GM18870 (cell line): ENCODE results near the gene NID1.
"Not testable (repeated sequence)": the region's sequence is repeated elsewhere in the genome, so short reads cannot be mapped to it uniquely, and the experiment has no call there.

Source experiments
- ATAC-seq: cut with Tn5 transposase; IDR thresholded peaks from one replicate; pipeline ENCODE4 v1.9.1; 2021; ENCODE audit warnings: moderate library complexity; ENCODE audit not compliant: unreplicated experiment

NID1 gene

GRCh38 chr1:236033336-236033735, 31.6 kb downstream of the NID1 start:
- ATAC-seq: no peak

- ATAC-seq: no peak
Observed at GRCh38 chr1:236030534-236030933, 34.4 kb downstream of the NID1 start.

- no peak for ATAC-seq
Observed at GRCh38 chr1:236029428-236029940, 35.4 kb downstream of the NID1 start.

GRCh38 chr1:236027104-236027503, 37.8 kb downstream of the NID1 start:
- ATAC-seq: no peak

GRCh38 chr1:236025836-236026235, 39.1 kb downstream of the NID1 start:
- ATAC-seq: no peak

GRCh38 chr1:236024641-236025040, 40.2 kb downstream of the NID1 start:
- ATAC-seq: no peak

- ATAC-seq: no peak
Observed at GRCh38 chr1:236023926-236024565, 40.8 kb downstream of the NID1 start.

- ATAC-seq: no peak
Observed at GRCh38 chr1:236021424-236022135, 43.3 kb downstream of the NID1 start.

- no peak for ATAC-seq
Observed at GRCh38 chr1:236020359-236021219, 44.3 kb downstream of the NID1 start.

GRCh38 chr1:236018885-236019453, 45.9 kb downstream of the NID1 start:
- ATAC-seq: no peak

GRCh38 chr1:236016782-236017400, 48.0 kb downstream of the NID1 start:
- ATAC-seq: no peak

- no peak for ATAC-seq
Observed at GRCh38 chr1:236016083-236016482, 48.8 kb downstream of the NID1 start.

- no peak for ATAC-seq
Observed at GRCh38 chr1:236015539-236015938, 49.4 kb downstream of the NID1 start.

GRCh38 chr1:236013330-236013729, 51.6 kb downstream of the NID1 start:
- no peak for ATAC-seq

- ATAC-seq: no peak
Observed at GRCh38 chr1:236011641-236012040, 53.2 kb downstream of the NID1 start.

- no peak for ATAC-seq
Observed at GRCh38 chr1:236010443-236010842, 54.4 kb downstream of the NID1 start.

GRCh38 chr1:236009857-236010256, 55.0 kb downstream of the NID1 start:
- no peak for ATAC-seq

GRCh38 chr1:236009191-236009590, 55.7 kb downstream of the NID1 start:
- no peak for ATAC-seq

- ATAC-seq: no peak
Observed at GRCh38 chr1:236007781-236008180, 57.1 kb downstream of the NID1 start.

GRCh38 chr1:236003058-236003457, 61.8 kb downstream of the NID1 start:
- ATAC-seq: not testable (repeated sequence)

GRCh38 chr1:236002572-236002971, 62.3 kb downstream of the NID1 start:
- no peak for ATAC-seq
